K562 (cell line): ENCODE results near the gene SDR42E2. TPM values are rescaled to one million over a fixed set of nuclear protein-coding genes. Genes with fewer than 3 reads are reported as not detected.

ENCODE experiments used
- BACH1 ChIP-seq: fragments of 200-800 bp; sonication (Bioruptor generic); IDR thresholded peaks from 2 replicates; pipeline ENCODE4 v1.6.1; 2016; ENCODE audit warnings: missing genetic modification characterization, missing compliant biosample characterization
- BHLHE40 ChIP-seq: IDR thresholded peaks from 2 replicates; pipeline ENCODE4 v1.6.1; 2011; ENCODE audit warnings: low read length, improper control_type of control experiment
- CBFA2T3 ChIP-seq: fragments of 450-650 bp; IDR thresholded peaks from 2 replicates; pipeline ENCODE4 v1.6.1; 2017
- FOXJ3 ChIP-seq: sonication (generic); formaldehyde crosslinking; IDR thresholded peaks from 2 replicates; pipeline ENCODE4 v1.4.0; 2020; ENCODE audit warnings: mild to moderate bottlenecking, missing genetic modification reagents
- HLTF ChIP-seq: fragments of 450-650 bp; IDR thresholded peaks from 2 replicates; pipeline ENCODE4 v1.6.1; 2016
- NBN ChIP-seq: fragments of 450-650 bp; IDR thresholded peaks from 2 replicates; pipeline ENCODE4 v1.6.1; 2016; ENCODE audit warnings: low read depth, mild to moderate bottlenecking
- NEUROD1 ChIP-seq: fragments of 150-350 bp; IDR thresholded peaks from 2 replicates; pipeline ENCODE4 v1.6.1; 2014; ENCODE audit warnings: borderline replicate concordance, low read length, low read depth; ENCODE audit not compliant: partially characterized antibody
- RFX7 ChIP-seq: fragments of 250-450 bp; sonication (Bioruptor Pico); IDR thresholded peaks from 2 replicates; pipeline ENCODE4 v1.5.1; 2021; ENCODE audit warnings: mild to moderate bottlenecking
- SMAD4 ChIP-seq: fragments of 250-450 bp; sonication (Bioruptor Pico); conservative IDR thresholded peaks from 2 replicates; pipeline ENCODE4 v1.8.0; 2021; ENCODE audit warnings: inconsistent platforms, mild to moderate bottlenecking, moderate library complexity
- SMARCE1 ChIP-seq: fragments of 450-650 bp; IDR thresholded peaks from 2 replicates; pipeline ENCODE4 v1.7.1; 2016; ENCODE audit warnings: mild to moderate bottlenecking
- STAG1 ChIP-seq: sonication (generic); formaldehyde crosslinking; IDR thresholded peaks from 2 replicates; pipeline ENCODE4 v1.5.0; 2020; ENCODE audit warnings: missing genetic modification reagents, borderline replicate concordance
- ZNF165 ChIP-seq: fragments of 250-450 bp; sonication (Bioruptor Pico); IDR thresholded peaks from 2 replicates; pipeline ENCODE4 v1.4.0; 2020; ENCODE audit warnings: borderline replicate concordance
- ZNF174 ChIP-seq: fragments of 250-450 bp; sonication (Bioruptor Pico); IDR thresholded peaks from 2 replicates; pipeline ENCODE4 v1.4.0; 2020; ENCODE audit warnings: mild to moderate bottlenecking
- ZNF239 ChIP-seq: fragments of 250-450 bp; sonication (Bioruptor Pico); IDR thresholded peaks from 2 replicates; pipeline ENCODE4 v1.4.0; 2020; ENCODE audit warnings: mild to moderate bottlenecking
- polyA plus RNA-seq, 8 experiments: library from polyadenylated mRNA; depleted of rRNA in 4 of 8; stranded (reverse) in 5 of 8; unstranded in 3 of 8; fragments of >200 nt; fragmentation: Nextera tagmentation in 2 of 8; fragmentation: Illumina TruSeq in 1 of 8; extraction: Ambion mirVana in 2 of 8; extraction: Trizol in 1 of 8; gene quantifications; 2 replicates each; pipeline versions ENCODE4 v1.2.1 to v1.2.3, GENCODE V29; 2011 to 2014; ENCODE audit warnings: inconsistent platforms in 1 of 8, missing spikeins in 1 of 8
- total RNA-seq, 7 experiments: library from RNA; depleted of rRNA in 6 of 7; stranded (reverse); fragments of >200 nt in 6 of 7; fragmentation: Illumina TruSeq in 2 of 7; extraction: Trizol in 2 of 7; gene quantifications; 2 replicates each; pipeline versions ENCODE4 v1.2.1 to v1.2.3, GENCODE V29; 2011 to 2021; ENCODE audit warnings: low replicate concordance in 1 of 7
- TF ChIP-seq, protein P1 (sequence below): sonication (generic); formaldehyde crosslinking; IDR thresholded peaks from 2 replicates; pipeline ENCODE4 v1.8.0; 2022; ENCODE audit warnings: missing genetic modification reagents, mild to moderate bottlenecking, moderate library complexity, borderline replicate concordance
- TF ChIP-seq, protein P2 (sequence below): fragments of 450-650 bp; IDR thresholded peaks from 2 replicates; pipeline ENCODE4 v1.6.1; 2017; ENCODE audit warnings: mild to moderate bottlenecking, moderate library complexity
- TF ChIP-seq, protein P3 (sequence below), 2 experiments: fragments of 450-650 bp in 1 of 2; sonication (generic) in 1 of 2; formaldehyde crosslinking in 1 of 2; IDR thresholded peaks in 1 of 2; conservative IDR thresholded peaks in 1 of 2; 2 replicates each; pipeline versions ENCODE4 v1.6.1 to v1.8.1; 2016 to 2023; ENCODE audit warnings: mild to moderate bottlenecking in 2 of 2, moderate library complexity in 2 of 2, inconsistent platforms in 1 of 2, missing genetic modification reagents in 1 of 2
- TF ChIP-seq, protein P4 (sequence below), 2 experiments: fragments of 450-650 bp; IDR thresholded peaks; 2 replicates each; pipeline ENCODE4 v1.6.1; 2016
- TF ChIP-seq, protein P5 (sequence below): fragments of 250-450 bp; sonication (Bioruptor Pico); IDR thresholded peaks from 2 replicates; pipeline ENCODE4 v1.4.0; 2020; ENCODE audit warnings: mild to moderate bottlenecking, moderate library complexity
- TF ChIP-seq, protein P6 (sequence below): fragments of 250-450 bp; sonication (Bioruptor Pico); IDR thresholded peaks from 2 replicates; pipeline ENCODE4 v1.8.0; 2021; ENCODE audit warnings: moderate library complexity, mild to moderate bottlenecking, inconsistent platforms

The SDR42E2 gene
- total and polyA plus RNA-seq, 9 of the 15 experiments (the other 6 are each of a cell fraction or from before 2014, with no cell fraction given): 0.03 to 0.07 (median 0.04) TPM; not detected in 4

DNA sequence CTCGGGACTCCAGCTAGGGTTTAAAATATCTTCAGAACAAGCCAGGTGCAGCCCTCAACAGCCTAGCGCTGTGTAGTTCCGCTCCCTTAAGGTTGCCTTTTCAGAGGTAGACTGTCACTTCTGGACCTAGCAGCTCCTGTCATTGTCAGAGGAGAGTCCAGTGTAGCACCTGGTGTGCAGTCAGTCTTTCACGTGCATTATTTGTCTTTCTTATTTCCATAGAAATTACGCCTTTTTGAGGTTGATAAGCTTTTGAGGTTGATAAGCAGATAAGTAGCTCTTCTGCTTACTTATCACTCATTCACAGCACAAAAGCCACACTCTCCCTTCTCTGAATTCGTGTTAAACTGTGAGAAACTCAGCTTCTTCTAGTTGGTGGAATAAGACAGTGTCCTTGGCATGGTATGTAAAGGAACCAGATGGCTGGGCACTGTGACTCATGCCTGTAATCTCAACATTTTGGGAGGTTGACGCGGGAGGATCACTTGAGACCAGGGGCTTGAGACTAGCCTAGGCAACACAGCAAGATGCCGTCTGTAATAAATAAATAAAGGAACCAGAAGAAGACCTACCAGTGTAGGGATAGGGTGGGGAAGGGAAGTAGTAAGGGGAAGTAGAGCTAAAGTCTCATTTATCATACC is 54.0 kb downstream of the SDR42E2 start (continued):
- TF ChIP-seq, protein P1, sequence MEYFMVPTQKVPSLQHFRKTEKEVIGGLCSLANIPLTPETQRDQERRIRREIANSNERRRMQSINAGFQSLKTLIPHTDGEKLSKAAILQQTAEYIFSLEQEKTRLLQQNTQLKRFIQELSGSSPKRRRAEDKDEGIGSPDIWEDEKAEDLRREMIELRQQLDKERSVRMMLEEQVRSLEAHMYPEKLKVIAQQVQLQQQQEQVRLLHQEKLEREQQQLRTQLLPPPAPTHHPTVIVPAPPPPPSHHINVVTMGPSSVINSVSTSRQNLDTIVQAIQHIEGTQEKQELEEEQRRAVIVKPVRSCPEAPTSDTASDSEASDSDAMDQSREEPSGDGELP (CRISPR knock-in tag): 0 out of 2 replicates have a peak, but pooled peaks have one; percentile 40
- TF ChIP-seq, protein P2, sequence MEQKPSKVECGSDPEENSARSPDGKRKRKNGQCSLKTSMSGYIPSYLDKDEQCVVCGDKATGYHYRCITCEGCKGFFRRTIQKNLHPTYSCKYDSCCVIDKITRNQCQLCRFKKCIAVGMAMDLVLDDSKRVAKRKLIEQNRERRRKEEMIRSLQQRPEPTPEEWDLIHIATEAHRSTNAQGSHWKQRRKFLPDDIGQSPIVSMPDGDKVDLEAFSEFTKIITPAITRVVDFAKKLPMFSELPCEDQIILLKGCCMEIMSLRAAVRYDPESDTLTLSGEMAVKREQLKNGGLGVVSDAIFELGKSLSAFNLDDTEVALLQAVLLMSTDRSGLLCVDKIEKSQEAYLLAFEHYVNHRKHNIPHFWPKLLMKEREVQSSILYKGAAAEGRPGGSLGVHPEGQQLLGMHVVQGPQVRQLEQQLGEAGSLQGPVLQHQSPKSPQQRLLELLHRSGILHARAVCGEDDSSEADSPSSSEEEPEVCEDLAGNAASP: no peak
- TF ChIP-seq NBN (no peak; the same call in 1 of the 2 replicates), BACH1 (tag) (no peak), SMARCE1 (peak; percentile 89), RFX7 (no peak), ZNF165 (no peak), HLTF (0 out of 2 replicates have a peak, but pooled peaks have one; percentile 31), NEUROD1 (peak; percentile 15), SMAD4 (CRISPR knock-in tag) (peak; percentile 76), ZNF174 (no peak), CBFA2T3 (peak; percentile 94), STAG1 (no peak), ZNF239 (CRISPR knock-in tag) (no peak), BHLHE40 (peak; percentile 81), FOXJ3 (CRISPR knock-in tag) (no peak)
- TF ChIP-seq, protein P3, sequence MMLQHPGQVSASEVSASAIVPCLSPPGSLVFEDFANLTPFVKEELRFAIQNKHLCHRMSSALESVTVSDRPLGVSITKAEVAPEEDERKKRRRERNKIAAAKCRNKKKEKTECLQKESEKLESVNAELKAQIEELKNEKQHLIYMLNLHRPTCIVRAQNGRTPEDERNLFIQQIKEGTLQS (IDR thresholded peaks at IDR 0.05): peak; percentile 74
- TF ChIP-seq, protein P3 (CRISPR knock-in tag; conservative IDR thresholded peaks at IDR 0.05): no peak
- TF ChIP-seq, protein P4, sequence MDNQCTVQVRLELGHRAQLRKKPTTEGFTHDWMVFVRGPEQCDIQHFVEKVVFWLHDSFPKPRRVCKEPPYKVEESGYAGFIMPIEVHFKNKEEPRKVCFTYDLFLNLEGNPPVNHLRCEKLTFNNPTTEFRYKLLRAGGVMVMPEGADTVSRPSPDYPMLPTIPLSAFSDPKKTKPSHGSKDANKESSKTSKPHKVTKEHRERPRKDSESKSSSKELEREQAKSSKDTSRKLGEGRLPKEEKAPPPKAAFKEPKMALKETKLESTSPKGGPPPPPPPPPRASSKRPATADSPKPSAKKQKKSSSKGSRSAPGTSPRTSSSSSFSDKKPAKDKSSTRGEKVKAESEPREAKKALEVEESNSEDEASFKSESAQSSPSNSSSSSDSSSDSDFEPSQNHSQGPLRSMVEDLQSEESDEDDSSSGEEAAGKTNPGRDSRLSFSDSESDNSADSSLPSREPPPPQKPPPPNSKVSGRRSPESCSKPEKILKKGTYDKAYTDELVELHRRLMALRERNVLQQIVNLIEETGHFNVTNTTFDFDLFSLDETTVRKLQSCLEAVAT (IDR thresholded peaks at IDR 0.05): peak in 1 of 2 experiments; percentile 68; a peak in 1 of 4 replicates
- TF ChIP-seq, protein P5, sequence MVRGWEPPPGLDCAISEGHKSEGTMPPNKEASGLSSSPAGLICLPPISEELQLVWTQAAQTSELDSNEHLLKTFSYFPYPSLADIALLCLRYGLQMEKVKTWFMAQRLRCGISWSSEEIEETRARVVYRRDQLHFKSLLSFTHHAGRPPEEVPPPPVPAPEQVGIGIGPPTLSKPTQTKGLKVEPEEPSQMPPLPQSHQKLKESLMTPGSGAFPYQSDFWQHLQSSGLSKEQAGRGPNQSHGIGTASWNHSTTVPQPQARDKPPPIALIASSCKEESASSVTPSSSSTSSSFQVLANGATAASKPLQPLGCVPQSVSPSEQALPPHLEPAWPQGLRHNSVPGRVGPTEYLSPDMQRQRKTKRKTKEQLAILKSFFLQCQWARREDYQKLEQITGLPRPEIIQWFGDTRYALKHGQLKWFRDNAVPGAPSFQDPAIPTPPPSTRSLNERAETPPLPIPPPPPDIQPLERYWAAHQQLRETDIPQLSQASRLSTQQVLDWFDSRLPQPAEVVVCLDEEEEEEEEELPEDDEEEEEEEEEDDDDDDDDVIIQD (CRISPR knock-in tag): no peak
- TF ChIP-seq, protein P6, sequence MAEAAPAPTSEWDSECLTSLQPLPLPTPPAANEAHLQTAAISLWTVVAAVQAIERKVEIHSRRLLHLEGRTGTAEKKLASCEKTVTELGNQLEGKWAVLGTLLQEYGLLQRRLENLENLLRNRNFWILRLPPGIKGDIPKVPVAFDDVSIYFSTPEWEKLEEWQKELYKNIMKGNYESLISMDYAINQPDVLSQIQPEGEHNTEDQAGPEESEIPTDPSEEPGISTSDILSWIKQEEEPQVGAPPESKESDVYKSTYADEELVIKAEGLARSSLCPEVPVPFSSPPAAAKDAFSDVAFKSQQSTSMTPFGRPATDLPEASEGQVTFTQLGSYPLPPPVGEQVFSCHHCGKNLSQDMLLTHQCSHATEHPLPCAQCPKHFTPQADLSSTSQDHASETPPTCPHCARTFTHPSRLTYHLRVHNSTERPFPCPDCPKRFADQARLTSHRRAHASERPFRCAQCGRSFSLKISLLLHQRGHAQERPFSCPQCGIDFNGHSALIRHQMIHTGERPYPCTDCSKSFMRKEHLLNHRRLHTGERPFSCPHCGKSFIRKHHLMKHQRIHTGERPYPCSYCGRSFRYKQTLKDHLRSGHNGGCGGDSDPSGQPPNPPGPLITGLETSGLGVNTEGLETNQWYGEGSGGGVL (CRISPR knock-in tag): no peak
